Endothelial cell (in vitro differentiated cells): Measurements from ENCODE around the gene TMEM239. TPM values are rescaled to one million over a fixed set of nuclear protein-coding genes. Genes with fewer than 3 reads are reported as not detected.

Experiments
- DNase-seq: peaks from one replicate; pipeline ENCODE4 v3.0.0; 2021; ENCODE audit warnings: low spot score
- H3K27ac Mint-ChIP-seq: one replicate; pipeline ENCODE4 v1.8.0; 2021; ENCODE audit warnings: mixed read lengths, inconsistent platforms; ENCODE audit not compliant: unreplicated experiment
- H3K27me3 Mint-ChIP-seq: one replicate; pipeline ENCODE4 v1.8.0; 2021; ENCODE audit warnings: mild to moderate bottlenecking, moderate library complexity, mixed read lengths, inconsistent platforms; ENCODE audit not compliant: unreplicated experiment
- H3K36me3 Mint-ChIP-seq: one replicate; pipeline ENCODE4 v1.8.0; 2021; ENCODE audit warnings: mild to moderate bottlenecking, low read depth, mixed read lengths, inconsistent platforms; ENCODE audit not compliant: unreplicated experiment
- H3K4me1 Mint-ChIP-seq: one replicate; pipeline ENCODE4 v1.8.0; 2021; ENCODE audit warnings: mild to moderate bottlenecking, mixed read lengths, inconsistent platforms; ENCODE audit not compliant: unreplicated experiment
- H3K4me3 Mint-ChIP-seq: one replicate; pipeline ENCODE4 v1.8.0; 2021; ENCODE audit warnings: mild to moderate bottlenecking, mixed read lengths, inconsistent platforms; ENCODE audit not compliant: unreplicated experiment
- H3K9me3 Mint-ChIP-seq: one replicate; pipeline ENCODE4 v1.8.0; 2021; ENCODE audit warnings: mixed read lengths, inconsistent platforms; ENCODE audit not compliant: unreplicated experiment
- CTCF ChIP-seq: fragments of 200-600 bp; sonication (generic); IDR thresholded peaks from one replicate; pipeline ENCODE4 v1.5.0; 2021; ENCODE audit warnings: antibody characterized with exemption; ENCODE audit not compliant: unreplicated experiment
- total RNA-seq: library from RNA; stranded (reverse); fragmentation: NEBNext Ultra II Directional; extraction: Animal tissue kit (Norgen Biotek cat#: 25700); gene quantifications from one replicate; pipeline ENCODE4 v1.2.1, GENCODE V29; 2021; ENCODE audit not compliant: unreplicated experiment

The TMEM239 gene
- total RNA-seq, 1 donor from 2014 or later = not detected

GRCh38 chr20:2804041-2804828 lies 11.9 kb upstream of the TMEM239 start:
- no peak for DNase-seq
- H3K27me3 Mint-ChIP-seq = peaks cover 31% of the 10 kb centered on the region
- no peak for TF ChIP-seq CTCF
- peaks cover 9% of the 10 kb centered on the region for H3K36me3 Mint-ChIP-seq
- no peaks in the 10 kb centered on the region for H3K9me3 Mint-ChIP-seq
- peaks cover 31% of the 10 kb centered on the region for H3K4me1 Mint-ChIP-seq
- no peak overlapping the region for H3K27ac Mint-ChIP-seq
- no peak overlapping the region for H3K4me3 Mint-ChIP-seq

GRCh38 chr20:2804852-2805688 lies 11.1 kb upstream of the TMEM239 start:
- no peaks in the 10 kb centered on the region for H3K9me3 Mint-ChIP-seq
- no peak overlapping the region for H3K4me3 Mint-ChIP-seq
- peaks cover 28% of the 10 kb centered on the region for H3K27me3 Mint-ChIP-seq
- no peak for DNase-seq
- TF ChIP-seq CTCF = no peak
- H3K27ac Mint-ChIP-seq = no peak overlapping the region
- peaks cover 5% of the 10 kb centered on the region for H3K36me3 Mint-ChIP-seq
- H3K4me1 Mint-ChIP-seq = peaks cover 22% of the 10 kb centered on the region

- H3K4me1 Mint-ChIP-seq = peaks cover 19% of the 10 kb centered on the region
- no peak for DNase-seq
- peaks cover 4% of the 10 kb centered on the region for H3K36me3 Mint-ChIP-seq
- H3K9me3 Mint-ChIP-seq = no peaks in the 10 kb centered on the region
- peaks cover 27% of the 10 kb centered on the region for H3K27me3 Mint-ChIP-seq
- no peak for TF ChIP-seq CTCF
- no peak overlapping the region for H3K27ac Mint-ChIP-seq
- H3K4me3 Mint-ChIP-seq = peak overlapping the region; percentile 3
Measured at GRCh38 chr20:2805689-2806350, 10.3 kb upstream of the TMEM239 start.

GRCh38 chr20:2806351-2806701 lies 9.8 kb upstream of the TMEM239 start:
- Mint-ChIP-seq H3K27me3 (peaks cover 24% of the 10 kb centered on the region), H3K27ac (no peak overlapping the region), H3K9me3 (no peaks in the 10 kb centered on the region), H3K4me1 (peaks cover 14% of the 10 kb centered on the region), H3K4me3 (peak overlapping the region; percentile 3), H3K36me3 (peaks cover 4% of the 10 kb centered on the region)
- DNase-seq = no peak
- TF ChIP-seq CTCF = no peak
